ENCODE results near the gene SELENOO. TPM values are rescaled to one million over a fixed set of nuclear protein-coding genes. Genes with fewer than 3 reads are reported as not detected.

Gene SELENOO
- total and polyA plus RNA-seq, 2 of the 13 experiments (the other 11 are each of a cell fraction or from before 2014, with no cell fraction given) = 14.4 to 19.0 TPM

GRCh38 chr22:50207383-50208140 is 6.8 kb downstream of the SELENOO start:
- FAIRE-seq (no peak), ATAC-seq (no peak), DNase-seq (ENCODE audit: low spot score) (no peak)
- 99% methylated on average over 10 of the region's 23 CpGs for WGBS (ENCODE audit: low lambda C conversion rate)
- TF ChIP-seq AGO2 (optimal IDR thresholded peaks at IDR 0.05; ENCODE audit: low read depth, low read length) (peak; percentile 46), PBX3 (CRISPR knock-in tag; IDR thresholded peaks at IDR 0.05; ENCODE audit: borderline replicate concordance) (no peak), ZSCAN5A (CRISPR knock-in tag; IDR thresholded peaks at IDR 0.05; ENCODE audit: borderline replicate concordance) (no peak)
- Histone ChIP-seq H3K4me2 (ENCODE audit: low read depth, low read length) (no peak overlapping the region), H4K20me1 (ENCODE audit: insufficient read depth, low read length) (peaks cover 2% of the 10 kb centered on the region; the same call in 1 of the 2 replicates), H3K27ac (ENCODE audit: extremely low read length, insufficient read depth, low read length) (no peak overlapping the region), H3K4me1 (ENCODE audit: insufficient read depth, low read length) (peaks cover 28% of the 10 kb centered on the region), H3K79me2 (ENCODE audit: insufficient read depth, low read length) (peaks cover 15% of the 10 kb centered on the region), H3K4me3 (replicated peaks in 1 of 3; ENCODE audit: insufficient read depth in 1 of 3, low read depth in 2 of 3, low read length in 3 of 3) (no peak overlapping the region), H3K9me3 (ENCODE audit: low read length) (no peaks in the 10 kb centered on the region), H2AFZ (ENCODE audit: low read length) (no peak overlapping the region), H3K27me3 (ENCODE audit: control insufficient read depth in 1 of 2, insufficient read depth in 2 of 2, low read length in 2 of 2) (no peaks in the 10 kb centered on the region), H3K9ac (ENCODE audit: insufficient read depth, low read depth, low read length) (no peak overlapping the region), H3K36me3 (replicated peaks in 1 of 2; ENCODE audit: control insufficient read depth in 1 of 2, insufficient read depth in 2 of 2, low read length in 2 of 2) (peaks cover 6 to 38% of the 10 kb centered on the region in 2 experiments; a peak in 4 of 5 replicates)
- ChIA-PET POLR2A (interaction anchor here (1.2 kb wide), 1 partner anchor 62 kb away, joined by 3 read pairs; no protein-coding TSS in a partner anchor), CTCF (ENCODE audit: low intra/inter-chr PET ratio, low total read pairs) (interaction anchor here (0.9 kb wide), 2 partner anchors 58 kb away, joined by 3 to 5 read pairs; no protein-coding TSS in a partner anchor)
- intact Hi-C loops (cut with micrococcal nuclease; ENCODE audit: unreplicated experiment) (no loop called here), in situ Hi-C loops (cut with HindIII; ENCODE audit: extremely low pct_ligation_motif_present, low pct_unique_long_range_greater_than_20kb) (loop anchor here (5.0 kb wide), 1 partner anchor 60 kb away; no protein-coding TSS in a partner anchor)
- BruUV-seq (replicated peaks) = no TSS peak

Measured in HepG2 (cell line).